H7 (cell line): ENCODE results near the gene P2RY13. TPM values are rescaled to one million over a fixed set of nuclear protein-coding genes. Genes with fewer than 3 reads are reported as not detected.

Source experiments
- DNase-seq: peaks from one replicate; pipeline ENCODE4 v3.0.0; 2012
- H3K27me3 ChIP-seq: 2 replicates; pipeline ENCODE4 v1.6.0; 2011; ENCODE audit warnings: mild to moderate bottlenecking, low read length; ENCODE audit not compliant: control insufficient read depth, insufficient read depth
- H3K36me3 ChIP-seq: replicated peaks from 2 replicates; pipeline ENCODE4 v1.5.1; 2011; ENCODE audit warnings: low read length; ENCODE audit not compliant: control insufficient read depth, insufficient read depth
- H3K4me3 ChIP-seq: 2 replicates; pipeline ENCODE4 v1.5.1; 2011; ENCODE audit warnings: low read depth, mild to moderate bottlenecking, control low read depth, low read length, moderate library complexity; ENCODE audit not compliant: insufficient read depth
- total RNA-seq: library from RNA; depleted of rRNA; stranded (reverse); fragments of >200 nt; shearing (Covaris generic); gene quantifications from 2 replicates; pipeline ENCODE4 v1.2.3, GENCODE V29; 2014; rRNA removed

The P2RY13 gene
- total RNA-seq, 1 experiment from 2014 or later: not detected

DNA sequence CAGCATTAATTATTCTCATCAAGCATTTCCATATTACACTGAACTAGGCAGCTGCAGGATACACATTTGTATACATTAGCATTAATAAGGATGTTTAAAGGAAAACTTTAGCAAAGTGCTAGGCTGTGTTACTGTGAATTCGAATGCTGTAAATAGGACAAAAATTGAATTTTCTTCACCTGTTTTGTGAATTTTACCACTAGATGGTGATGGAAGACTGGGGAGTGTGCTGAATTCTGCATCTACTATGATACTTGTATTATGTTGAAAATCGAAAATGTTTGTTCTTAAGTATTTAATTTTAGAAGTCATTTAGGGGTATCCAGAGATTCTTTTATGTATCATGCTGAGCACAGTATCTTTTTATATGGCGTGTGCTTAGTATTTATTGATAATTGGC, 38.7 kb downstream of the P2RY13 start:
- Histone ChIP-seq H3K36me3 (no peaks in the 10 kb centered on the region), H3K27me3 (no peaks in the 10 kb centered on the region), H3K4me3 (no peak overlapping the region)
- peak; percentile 4 for DNase-seq

DNA sequence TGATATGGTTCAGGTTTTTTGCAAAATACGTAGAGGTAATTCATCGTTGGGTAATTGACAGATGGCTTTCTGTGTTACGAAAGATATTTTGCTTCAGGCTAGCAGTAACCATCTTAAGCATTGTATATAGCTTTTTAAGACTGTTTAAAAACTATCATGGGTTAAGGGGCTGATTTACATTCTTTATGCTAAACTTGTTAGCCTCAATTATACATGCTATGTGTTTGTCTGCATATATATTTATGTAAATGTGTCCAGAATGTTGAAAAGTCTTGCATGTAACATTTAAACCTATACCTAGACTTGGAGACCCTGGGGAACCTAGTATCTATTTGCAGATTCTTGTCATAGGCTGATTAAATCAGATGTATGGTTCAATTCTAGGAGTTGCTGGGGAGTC, 39.9 kb downstream of the P2RY13 start:
- Histone ChIP-seq H3K36me3 (no peaks in the 10 kb centered on the region), H3K4me3 (no peak overlapping the region), H3K27me3 (no peaks in the 10 kb centered on the region)
- DNase-seq: no peak

DNA sequence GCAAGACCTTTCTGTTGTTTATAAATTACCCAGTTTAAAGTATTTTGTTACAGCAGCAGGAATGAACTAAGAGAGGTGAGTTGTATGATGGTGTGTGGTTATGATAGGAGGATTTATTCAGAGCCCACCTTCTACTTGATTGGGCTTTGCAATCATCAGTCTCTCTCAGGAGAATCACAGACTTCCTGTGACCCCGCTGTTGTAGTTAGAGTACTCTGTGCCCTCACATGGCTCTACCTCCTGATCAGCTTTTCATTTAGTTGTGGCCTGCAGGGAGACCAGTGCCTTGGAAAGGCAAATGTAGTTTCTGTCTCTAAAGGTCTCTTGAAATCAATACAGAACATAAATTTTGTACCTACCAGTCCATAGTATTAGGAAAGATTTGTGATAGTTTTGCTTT, 43.4 kb downstream of the P2RY13 start:
- no peaks in the 10 kb centered on the region for H3K27me3 ChIP-seq
- no peaks in the 10 kb centered on the region for H3K36me3 ChIP-seq
- no peak for DNase-seq

DNA sequence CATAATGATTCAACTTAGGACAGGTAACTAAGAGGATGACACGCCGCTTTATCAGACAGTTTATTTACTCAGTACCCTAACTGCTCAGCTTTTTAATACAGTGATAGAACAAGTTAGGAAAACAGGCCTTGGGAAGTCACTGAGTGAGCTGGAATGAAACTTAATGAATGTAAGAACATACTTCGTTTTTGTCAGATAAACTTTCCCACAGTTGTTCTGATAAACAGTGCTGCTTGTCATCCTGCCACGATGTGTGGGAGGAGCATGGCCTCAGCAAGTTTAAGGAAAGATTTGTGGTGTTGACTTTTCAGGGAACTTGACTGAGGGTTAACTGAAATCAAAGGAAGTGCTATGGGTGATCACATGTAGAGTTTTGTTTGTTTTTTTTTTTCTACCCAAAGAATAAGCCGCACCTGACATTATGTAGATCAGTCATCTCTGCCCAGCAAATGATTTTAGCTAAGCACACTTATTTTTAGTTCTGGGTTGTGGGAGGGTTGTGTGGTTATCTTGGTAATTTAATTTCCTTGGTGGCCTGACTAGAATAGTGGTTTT, 45.4 kb downstream of the P2RY13 start:
- DNase-seq: no peak
- Histone ChIP-seq H3K4me3 (no peak overlapping the region), H3K36me3 (no peaks in the 10 kb centered on the region; the same call in 1 of the 2 replicates)

More for the DNA sequence above, 43.4 kb downstream of the P2RY13 start:
- H3K4me3 ChIP-seq: no peak overlapping the region

DNA sequence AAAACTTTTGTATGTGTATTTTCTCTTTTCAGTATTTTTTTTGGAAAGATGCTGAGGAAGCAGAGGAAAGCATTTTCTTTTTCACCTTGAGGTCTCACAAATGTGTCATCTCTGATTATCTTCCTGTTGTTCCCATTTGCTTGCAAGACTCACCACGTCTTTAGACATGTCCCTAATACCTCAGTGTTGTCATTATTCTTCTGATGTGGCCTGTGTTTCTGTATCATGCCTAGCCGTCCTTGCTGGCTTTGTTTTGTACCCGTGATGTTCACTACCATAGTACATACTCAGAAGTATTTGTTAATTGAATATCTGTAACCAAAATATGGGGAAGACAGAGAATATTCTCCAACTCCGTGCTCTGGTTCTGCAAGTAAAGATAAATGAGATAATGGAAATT, 46.0 kb downstream of the P2RY13 start:
- Histone ChIP-seq H3K4me3 (no peak overlapping the region), H3K27me3 (no peaks in the 10 kb centered on the region), H3K36me3 (no peaks in the 10 kb centered on the region; the same call in 1 of the 2 replicates)
- no peak for DNase-seq

More for the DNA sequence above, 45.4 kb downstream of the P2RY13 start:
- no peaks in the 10 kb centered on the region for H3K27me3 ChIP-seq

DNA sequence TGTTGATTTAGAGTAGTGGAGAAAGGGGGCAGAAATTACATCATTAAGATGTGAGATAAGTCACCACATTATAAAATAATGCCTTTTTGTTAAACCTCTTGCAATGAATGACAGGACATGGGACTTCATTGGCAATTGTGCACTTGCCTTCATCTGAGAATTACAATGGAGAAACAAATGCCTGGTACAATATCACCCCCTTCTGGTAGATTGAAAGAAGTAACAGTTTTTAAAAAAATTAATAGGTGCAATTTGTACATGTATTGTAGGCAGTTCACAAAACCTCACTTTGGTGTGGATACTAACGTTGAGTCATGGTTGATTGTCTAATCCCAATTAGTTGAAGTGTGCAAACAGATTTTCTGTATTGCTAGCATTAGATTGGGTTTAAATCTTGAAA, 46.4 kb downstream of the P2RY13 start:
- DNase-seq: peak; percentile 25

DNA sequence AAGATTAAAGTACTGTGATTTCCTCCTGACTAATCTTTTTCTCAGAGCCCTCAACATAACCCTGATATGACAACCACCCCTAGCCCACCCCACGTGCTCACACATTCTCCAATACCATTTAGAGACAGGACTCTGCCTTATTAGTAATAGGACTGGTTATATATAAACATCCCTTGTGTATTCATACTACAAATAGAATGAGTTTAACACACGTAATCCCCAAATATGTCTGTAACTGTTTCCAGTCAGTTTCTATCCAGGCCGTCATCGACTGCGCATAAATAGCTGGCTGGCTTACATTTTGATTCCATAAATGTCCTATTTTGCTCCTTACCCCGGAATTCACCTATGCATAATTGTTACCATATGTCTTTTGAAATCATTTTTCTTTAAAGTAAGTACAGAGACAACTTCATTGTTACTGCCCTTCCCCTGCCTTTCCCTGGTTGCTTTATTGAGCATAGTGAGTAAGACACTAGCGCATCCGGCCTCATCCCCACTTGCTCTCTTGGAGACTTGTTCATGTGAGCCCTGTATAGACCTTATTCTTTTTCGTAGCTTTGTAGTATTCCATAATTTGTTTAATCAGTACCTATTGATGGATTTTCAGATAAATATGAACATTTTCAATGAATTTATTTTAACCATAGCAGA, 47.6 kb downstream of the P2RY13 start:
- no peak overlapping the region for H3K4me3 ChIP-seq
- DNase-seq: no peak

More for the DNA sequence above, 46.4 kb downstream of the P2RY13 start:
- H3K4me3 ChIP-seq: no peak overlapping the region
- H3K27me3 ChIP-seq: no peaks in the 10 kb centered on the region
- no peaks in the 10 kb centered on the region; the same call in 1 of the 2 replicates for H3K36me3 ChIP-seq

DNA sequence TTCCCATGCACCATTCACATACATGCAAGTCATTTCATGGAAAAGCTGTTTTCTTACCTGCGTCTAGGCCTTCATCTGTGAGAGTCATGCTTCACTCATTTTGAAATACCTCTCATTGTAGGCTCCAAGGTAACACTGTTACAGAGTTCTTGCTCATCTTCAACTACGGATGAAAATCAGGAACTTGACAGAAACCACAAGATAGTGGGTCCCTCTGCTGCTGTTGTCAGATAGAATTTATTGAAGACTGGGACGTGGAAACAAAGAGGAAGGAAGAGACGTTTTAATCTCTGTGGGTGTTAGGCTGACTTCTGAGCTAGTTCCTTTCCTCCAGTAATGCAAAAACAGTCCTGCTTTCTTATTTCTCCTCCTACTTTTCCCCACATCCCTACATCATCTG, 51.1 kb downstream of the P2RY13 start, which contains the start of gene P2RY14:
Gene P2RY14, minus strand, starts transcription at position 313 of the 400 bp plus-strand sequence. CDS start 64,226 bp downstream, outside the sequence.
- H3K4me3 ChIP-seq: no peak within 1 kb of the TSS
- H3K36me3 ChIP-seq: no peaks in the 10 kb centered on the region; the same call in 1 of the 2 replicates
- no peaks in the 10 kb centered on the region for H3K27me3 ChIP-seq
- DNase-seq: no peak

More for the DNA sequence above, 47.6 kb downstream of the P2RY13 start:
- Histone ChIP-seq H3K36me3 (no peaks in the 10 kb centered on the region; the same call in 1 of the 2 replicates), H3K27me3 (no peaks in the 10 kb centered on the region)

DNA sequence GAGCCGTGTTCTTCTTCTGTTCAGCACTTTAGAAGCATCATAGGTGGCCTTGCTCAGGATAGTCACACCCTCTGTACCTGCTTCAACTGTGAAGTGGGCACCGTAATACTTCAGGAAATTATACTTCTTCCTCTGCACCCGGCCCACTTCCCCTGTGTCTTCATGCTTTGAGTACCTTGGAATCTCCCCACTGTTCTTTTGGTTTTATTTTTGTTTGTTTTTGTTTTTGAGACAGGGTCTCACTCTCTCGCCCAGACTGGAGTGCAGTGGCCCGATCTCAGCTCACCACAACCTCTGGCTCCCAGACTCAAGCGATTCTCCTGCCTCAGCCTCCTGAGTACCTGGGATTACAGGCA, 52.7 kb downstream of the P2RY13 start:
- Histone ChIP-seq H3K36me3 (no peaks in the 10 kb centered on the region; the same call in 1 of the 2 replicates), H3K27me3 (no peaks in the 10 kb centered on the region), H3K4me3 (no peak overlapping the region)
- no peak for DNase-seq

Other genes starting within 250 kb of the P2RY13 start
- 7.9 and 8.0 TPM in 2 replicates for gene MED12L, start 243.9 kb downstream of the P2RY13 start, total RNA-seq
- gene GPR171, start 126.3 kb downstream of the P2RY13 start, total RNA-seq: not detected in 2 replicates
- gene P2RY14, start 51.0 kb downstream of the P2RY13 start, total RNA-seq: not detected in 2 replicates
- gene GPR87, start 12.7 kb downstream of the P2RY13 start, total RNA-seq: 0.21 TPM in 1 of 2 replicates, not detected in the other
- gene P2RY12, start 55.2 kb upstream of the P2RY13 start, total RNA-seq: 0.10 TPM in 1 of 2 replicates, not detected in the other
- gene IGSF10, start 131.5 kb upstream of the P2RY13 start, total RNA-seq: 0.04 and 0.21 TPM in 2 replicates